Measurements from ENCODE around the gene RASAL1.

Gene RASAL1

GRCh38 chr12:113135178-113136127 lies at the start of gene RASAL1:
TSS of gene RASAL1 (minus strand) at chr12:113135761. CDS start at chr12:113135462, 299 bp downstream.
- DNase-seq (ENCODE audit: low spot score) = no peak

GRCh38 chr12:113184900-113185179 lies 49.3 kb upstream of the RASAL1 start:
- peak; percentile 91 for DNase-seq (ENCODE audit: low spot score)

GRCh38 chr12:113184098-113184899 lies 48.7 kb upstream of the RASAL1 start:
- no peak for DNase-seq (ENCODE audit: low spot score)

- DNase-seq (ENCODE audit: low spot score) = no peak
Observed at GRCh38 chr12:113183030-113183589, 47.5 kb upstream of the RASAL1 start.

- DNase-seq (ENCODE audit: low spot score) = no peak
Observed at GRCh38 chr12:113181975-113182374, 46.4 kb upstream of the RASAL1 start.

GRCh38 chr12:113180333-113180732 lies 44.8 kb upstream of the RASAL1 start:
- no peak for DNase-seq (ENCODE audit: low spot score)

GRCh38 chr12:113179023-113179422 lies 43.5 kb upstream of the RASAL1 start:
- no peak for DNase-seq (ENCODE audit: low spot score)

- peak; percentile 76 for DNase-seq (ENCODE audit: low spot score)
Observed at GRCh38 chr12:113174461-113175384, 39.2 kb upstream of the RASAL1 start.

- DNase-seq (ENCODE audit: low spot score) = no peak
Observed at GRCh38 chr12:113173081-113173698, 37.6 kb upstream of the RASAL1 start.

GRCh38 chr12:113172185-113172584 lies 36.6 kb upstream of the RASAL1 start:
- no peak for DNase-seq (ENCODE audit: low spot score)

GRCh38 chr12:113171543-113171942 lies 36.0 kb upstream of the RASAL1 start:
- no peak for DNase-seq (ENCODE audit: low spot score)

- no peak for DNase-seq (ENCODE audit: low spot score)
Observed at GRCh38 chr12:113170926-113171325, 35.4 kb upstream of the RASAL1 start.

- no peak for DNase-seq (ENCODE audit: low spot score)
Observed at GRCh38 chr12:113170457-113170856, 34.9 kb upstream of the RASAL1 start.

- no peak for DNase-seq (ENCODE audit: low spot score)
Observed at GRCh38 chr12:113169697-113170096, 34.1 kb upstream of the RASAL1 start.

GRCh38 chr12:113167868-113168267 lies 32.3 kb upstream of the RASAL1 start:
- no peak for DNase-seq (ENCODE audit: low spot score)

- no peak for DNase-seq (ENCODE audit: low spot score)
Observed at GRCh38 chr12:113165521-113166450, 30.2 kb upstream of the RASAL1 start.

- DNase-seq (ENCODE audit: low spot score) = no peak
Observed at GRCh38 chr12:113164014-113164413, 28.5 kb upstream of the RASAL1 start.

GRCh38 chr12:113163030-113163360 lies 27.4 kb upstream of the RASAL1 start:
- no peak for DNase-seq (ENCODE audit: low spot score)

GRCh38 chr12:113162102-113163029 lies 26.8 kb upstream of the RASAL1 start:
- no peak for DNase-seq (ENCODE audit: low spot score)
